NCI-H128 (cell line): ENCODE results near the gene FAHD2A.
"Not testable (repeated sequence)": the region's sequence is repeated elsewhere in the genome, so short reads cannot be mapped to it uniquely, and the experiment has no call there.

Source experiments
- DNase-seq: peaks from one replicate; lab custom pipeline; 2025; ENCODE audit not compliant: unreplicated experiment; lab: John Stamatoyannopoulos, UW

Gene FAHD2A

DNA sequence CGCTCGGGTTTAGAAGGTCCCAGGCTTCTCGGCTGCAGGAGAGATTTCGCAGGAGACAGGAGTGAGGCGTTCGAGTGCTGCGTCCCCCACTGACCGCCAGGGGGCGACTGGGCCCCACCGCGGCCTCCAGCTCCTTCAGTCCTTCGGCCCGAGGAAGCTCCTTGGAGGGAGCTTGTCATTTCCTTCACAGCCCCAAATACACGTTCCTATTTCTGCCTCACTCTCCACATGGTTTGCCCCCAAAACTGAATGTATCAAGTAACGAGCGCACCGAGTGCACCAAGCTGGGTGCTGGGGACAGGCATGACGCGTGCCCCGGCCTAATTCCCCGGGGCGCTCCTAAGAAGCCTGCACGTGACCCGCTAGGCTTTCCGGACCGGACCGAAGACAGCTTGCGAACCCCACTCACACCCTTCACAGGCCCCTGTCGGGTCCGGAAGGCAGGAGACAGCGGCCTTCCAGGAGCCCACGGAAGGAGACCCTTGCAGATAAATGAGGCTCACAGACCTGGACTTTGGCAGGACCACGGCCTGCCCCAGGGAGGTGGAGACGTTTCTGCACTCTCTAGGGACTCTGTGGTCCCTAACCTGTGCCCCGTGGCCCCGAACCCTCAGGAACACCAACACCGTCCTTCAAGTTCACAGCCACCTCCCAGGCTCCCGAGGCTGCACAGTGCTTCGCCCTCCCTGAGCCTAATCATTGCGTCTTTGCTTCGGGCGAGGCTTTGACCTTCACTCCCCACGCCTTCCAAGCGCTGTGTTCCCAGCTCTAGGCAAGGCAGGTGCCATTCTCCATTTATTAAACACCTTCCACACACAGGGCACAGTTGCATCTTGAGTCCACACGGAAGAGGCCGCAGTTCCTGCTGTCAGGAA, 13.0 kb upstream of the FAHD2A start:
- no peak for DNase-seq

DNA sequence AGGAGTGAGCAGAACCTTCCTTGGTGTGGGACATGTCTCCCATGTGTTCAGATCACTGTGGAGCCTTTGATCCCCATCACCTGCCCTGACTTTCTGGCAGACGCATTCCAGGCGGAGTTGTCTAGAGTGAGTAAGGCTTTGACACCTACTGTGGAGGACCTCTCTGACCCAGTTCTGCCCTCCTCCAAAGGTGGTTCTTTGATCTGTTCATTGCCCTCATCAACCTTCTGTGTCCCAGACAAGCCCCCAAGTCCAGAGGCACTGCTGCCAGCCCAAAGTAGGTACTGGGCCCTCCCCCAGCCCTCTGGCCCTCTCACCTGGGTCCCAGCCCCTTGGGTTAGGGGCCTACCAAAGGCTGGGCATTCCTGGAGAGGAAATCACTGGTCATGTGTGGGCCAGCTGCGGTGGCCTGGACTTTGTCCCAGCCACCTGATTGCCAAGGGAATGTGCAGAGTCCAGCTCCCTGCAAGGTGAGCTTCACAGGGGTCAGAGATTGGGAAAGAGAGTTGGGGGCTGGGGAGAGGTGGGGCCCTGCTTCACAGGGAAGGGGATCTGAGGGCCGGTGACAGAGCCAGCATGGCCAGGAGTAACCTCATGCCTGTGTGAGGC, 12.1 kb upstream of the FAHD2A start:
- DNase-seq, result no peak

GRCh38 chr2:95390881-95391321, 11.6 kb upstream of the FAHD2A start:
- DNase-seq, result no peak

- DNase-seq, result no peak
Observed at GRCh38 chr2:95391641-95392310, 10.7 kb upstream of the FAHD2A start.

GRCh38 chr2:95392320-95392719, 10.2 kb upstream of the FAHD2A start:
- DNase-seq, result no peak

- DNase-seq, result no peak
Observed at GRCh38 chr2:95392730-95393455, 9.6 kb upstream of the FAHD2A start.

DNA sequence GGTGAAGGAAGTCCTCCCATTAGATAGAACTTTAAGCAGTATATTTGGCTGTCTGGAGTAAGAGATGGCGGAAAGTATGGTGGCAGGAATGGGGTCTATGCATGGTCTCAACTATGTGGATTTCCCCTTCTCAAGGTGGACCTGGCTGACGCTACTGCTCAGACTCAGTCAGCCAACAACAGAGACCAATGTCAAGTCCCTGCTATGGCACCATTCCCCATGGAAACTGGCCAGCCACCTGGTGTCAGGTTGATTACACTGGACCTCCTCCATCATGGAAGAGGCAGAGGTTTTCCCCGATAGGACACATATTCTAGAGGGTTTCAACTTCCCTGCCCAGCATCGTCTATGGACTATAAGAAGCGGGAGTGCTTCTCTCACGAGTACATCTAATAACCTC, 8.6 kb upstream of the FAHD2A start:
- DNase-seq, result no peak

DNA sequence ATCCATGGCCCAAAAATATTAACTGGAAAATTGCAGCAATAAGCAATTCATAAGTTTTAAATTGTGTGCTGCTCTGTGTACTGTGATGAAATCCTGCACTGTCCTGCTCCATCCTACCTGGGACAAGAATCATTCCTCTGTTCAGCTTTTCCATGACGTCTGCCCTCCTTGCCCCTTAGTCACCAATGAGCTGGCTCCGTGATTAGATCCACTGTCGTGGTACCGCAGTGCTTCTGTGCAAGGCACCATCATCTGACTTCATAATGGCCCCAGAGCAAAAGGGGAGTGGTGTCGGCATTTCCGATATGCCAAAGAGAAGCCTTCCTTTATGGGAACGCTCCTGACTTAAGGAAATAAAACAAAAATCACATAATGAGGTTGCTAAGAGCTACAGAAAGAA, 3.4 kb upstream of the FAHD2A start:
- DNase-seq, result no peak

GRCh38 chr2:95401480-95401879, 1.0 kb upstream of the FAHD2A start:
- DNase-seq, result no peak

- DNase-seq, result peak; percentile 3
Observed at GRCh38 chr2:95402004-95402369, 521 bp upstream of the FAHD2A start.

- not testable (repeated sequence) for DNase-seq
Observed at GRCh38 chr2:95403204-95403721, 755 bp downstream of the FAHD2A start.

GRCh38 chr2:95403824-95404223, 1.3 kb downstream of the FAHD2A start:
- DNase-seq, result not testable (repeated sequence)

DNA sequence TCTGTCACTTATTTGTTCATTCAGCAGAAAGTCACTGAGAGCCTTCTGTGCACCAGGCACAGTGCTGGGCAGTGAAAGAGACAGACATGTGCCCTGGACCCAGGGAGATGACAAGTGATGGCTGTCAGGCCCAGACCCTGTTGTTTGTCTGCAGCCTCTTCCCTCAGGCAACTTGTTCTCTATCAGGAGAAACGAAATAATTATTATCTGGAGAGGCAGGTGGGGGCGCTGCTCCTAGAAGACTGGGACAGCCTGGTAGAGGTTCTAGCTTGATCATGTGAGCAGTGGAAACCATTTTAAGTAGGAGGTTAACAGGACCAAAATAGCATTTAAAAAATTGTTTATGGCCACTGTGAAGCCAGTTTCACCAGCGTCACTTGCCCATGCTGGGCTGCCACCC, 2.2 kb downstream of the FAHD2A start:
- not testable (repeated sequence) for DNase-seq

GRCh38 chr2:95411239-95411638, 8.7 kb downstream of the FAHD2A start:
- DNase-seq, result not testable (repeated sequence)

DNA sequence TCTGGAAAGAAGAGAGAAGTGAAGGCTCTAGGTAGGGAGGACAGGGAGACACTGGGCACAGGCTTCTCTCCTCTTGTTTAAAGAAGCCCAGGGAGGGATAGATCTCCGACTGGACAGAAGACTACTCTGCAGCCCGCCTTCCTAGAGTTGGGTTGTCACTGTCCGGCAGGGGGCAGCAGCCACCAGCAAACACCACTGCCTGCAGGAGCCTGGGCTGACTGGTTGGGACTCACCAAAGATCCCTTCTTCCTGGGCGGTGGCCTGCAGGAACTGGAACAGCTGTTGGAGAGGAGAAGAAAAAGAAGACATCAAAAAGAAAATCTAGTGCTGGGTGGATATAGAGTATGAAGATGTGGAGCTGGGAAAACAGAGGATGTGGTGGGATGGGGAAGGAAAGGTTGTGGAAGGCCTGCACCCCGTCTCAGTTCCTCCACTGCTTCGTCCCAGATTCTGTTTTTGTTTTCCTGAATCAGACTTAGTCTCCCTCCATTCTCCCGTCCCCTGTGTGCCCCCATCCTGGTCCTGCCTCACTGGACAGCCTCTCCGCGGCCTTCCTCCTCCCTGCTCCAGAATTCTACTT, 11.6 kb downstream of the FAHD2A start:
- peak; percentile 29 for DNase-seq

- DNase-seq, result not testable (repeated sequence)
Observed at GRCh38 chr2:95415138-95415537, 12.6 kb downstream of the FAHD2A start.

GRCh38 chr2:95415561-95415960, 13.1 kb downstream of the FAHD2A start:
- DNase-seq, result not testable (repeated sequence)

- DNase-seq, result not testable (repeated sequence)
Observed at GRCh38 chr2:95427196-95427867, 24.8 kb downstream of the FAHD2A start.

- not testable (repeated sequence) for DNase-seq
Observed at GRCh38 chr2:95429748-95430467, 27.4 kb downstream of the FAHD2A start.
